ENCODE data around the gene LGI2.

DNA sequence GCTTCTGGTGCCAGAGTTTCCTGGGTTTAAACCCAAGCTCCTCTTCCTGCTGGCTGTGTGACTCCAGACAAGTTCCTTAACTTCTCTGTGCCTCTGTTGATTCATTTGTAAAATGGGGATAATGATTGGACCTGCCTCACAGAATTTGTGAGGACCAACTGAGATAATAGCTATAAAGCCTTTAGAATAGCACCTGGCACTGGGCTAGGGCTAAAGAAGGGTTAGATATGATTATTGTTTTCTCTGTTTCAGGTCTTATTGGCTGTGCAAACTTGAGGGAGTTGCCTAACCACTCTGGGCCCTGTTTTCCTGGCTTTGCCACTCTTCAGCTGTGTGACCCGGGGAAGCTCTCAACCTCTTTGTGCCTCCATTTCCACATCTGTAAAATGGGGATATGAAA lies 37.8 kb downstream of the LGI2 start:
- TF ChIP-seq CTCF (IDR thresholded peaks at IDR 0.05): no peak
- TF ChIP-seq SIN3A (IDR thresholded peaks at IDR 0.05; ENCODE audit: borderline replicate concordance, low read depth, low read length): no peak
- TF ChIP-seq TEAD4 (IDR thresholded peaks at IDR 0.05; ENCODE audit: borderline replicate concordance, insufficient read depth): no peak
- no peak for TF ChIP-seq USF2 (IDR thresholded peaks at IDR 0.05; ENCODE audit: borderline replicate concordance, low read depth, low read length)
- no peak for TF ChIP-seq POLR2AphosphoS5 (IDR thresholded peaks at IDR 0.05; ENCODE audit: low read depth, low read length)
- TF ChIP-seq GABPA (IDR thresholded peaks at IDR 0.05; ENCODE audit: low read depth): no peak
- TF ChIP-seq MAX (IDR thresholded peaks at IDR 0.05; ENCODE audit: low read depth): no peak
- no peak for TF ChIP-seq EP300 (IDR thresholded peaks at IDR 0.05; ENCODE audit: borderline replicate concordance in 1 of 2, low read depth in 1 of 2, low read length in 1 of 2)
- no peak for TF ChIP-seq ELF1 (IDR thresholded peaks at IDR 0.05)
- TF ChIP-seq TAF1 (IDR thresholded peaks at IDR 0.05; ENCODE audit: borderline replicate concordance, low read depth, low read length): no peak
- no peak for TF ChIP-seq RFX5 (IDR thresholded peaks at IDR 0.05; ENCODE audit: low read length)

Measured in SK-N-SH (cell line).